Common myeloid progenitor, CD34-positive (primary cell): Measurements from ENCODE around the gene DCAF8.

Source experiments
- CTCF ChIA-PET: fragments of 350-600 bp; sonication (Branson Sonifier 250); formaldehyde crosslinking; loops from one replicate; lab custom pipeline; 2021; ENCODE audit warnings: antibody characterized with exemption; lab: Charles Lee
- POLR2A ChIA-PET: fragments of 350-600 bp; sonication (Branson Sonifier 250); formaldehyde crosslinking; loops from one replicate; lab custom pipeline; 2021; ENCODE audit warnings: antibody characterized with exemption; lab: Charles Lee
- DNase-seq, 3 donors: peaks; one replicate each; pipeline versions ENCODE4 v3.0.0 to v3.0.0-alpha.2; 2013
- H3K27ac ChIP-seq, 2 experiments: 1 replicate in 1 of 2; 2 replicates in 1 of 2; pipeline ENCODE4 v1.7.0; 2013; ENCODE audit warnings: inconsistent platforms in 2 of 2, low read length in 2 of 2, mild to moderate bottlenecking in 2 of 2, low read depth in 1 of 2, moderate library complexity in 1 of 2; ENCODE audit not compliant: severe bottlenecking in 2 of 2, insufficient read depth in 1 of 2, poor library complexity in 1 of 2
- H3K27me3 ChIP-seq, 5 experiments: replicated peaks in 2 of 5; 1 replicate in 3 of 5; 2 replicates in 2 of 5; pipeline versions ENCODE4 v1.6.1 to v1.7.0; 2013; ENCODE audit warnings: low read length in 4 of 5, mild to moderate bottlenecking in 2 of 5, moderate library complexity in 2 of 5, inconsistent platforms in 1 of 5; ENCODE audit not compliant: insufficient read depth in 5 of 5, control insufficient read depth in 4 of 5
- H3K36me3 ChIP-seq, 4 experiments: 1 replicate in 2 of 4; 2 replicates in 2 of 4; pipeline versions ENCODE4 v1.6.1 to v1.7.0; 2013; ENCODE audit warnings: low read length in 3 of 4, control low read depth in 1 of 4, mild to moderate bottlenecking in 1 of 4; ENCODE audit not compliant: control insufficient read depth in 4 of 4, insufficient read depth in 4 of 4
- H3K4me1 ChIP-seq, 4 experiments: 1 replicate in 3 of 4; 2 replicates in 1 of 4; pipeline versions ENCODE4 v1.6.1 to v1.7.1; 2013; ENCODE audit warnings: low read length in 3 of 4, mild to moderate bottlenecking in 3 of 4, control low read depth in 1 of 4, inconsistent platforms in 1 of 4, moderate library complexity in 1 of 4; ENCODE audit not compliant: control insufficient read depth in 4 of 4, insufficient read depth in 4 of 4; ENCODE audit errors: control extremely low read depth in 1 of 4
- H3K4me3 ChIP-seq, 7 experiments: 1 replicate in 4 of 7; 2 replicates in 3 of 7; pipeline versions ENCODE4 v1.5.1 to v1.7.0; 2013; ENCODE audit warnings: mild to moderate bottlenecking in 7 of 7, low read length in 6 of 7, moderate library complexity in 6 of 7, inconsistent platforms in 2 of 7, low read depth in 2 of 7, control low read depth in 1 of 7; ENCODE audit not compliant: insufficient read depth in 4 of 7, control insufficient read depth in 1 of 7; ENCODE audit errors: extremely low read depth in 1 of 7
- H3K9me3 ChIP-seq, 5 experiments: 1 replicate in 4 of 5; 2 replicates in 1 of 5; pipeline versions ENCODE4 v1.6.1 to v1.7.1; 2013; ENCODE audit warnings: low read length in 4 of 5, mild to moderate bottlenecking in 2 of 5, inconsistent platforms in 1 of 5, low read depth in 1 of 5, moderate library complexity in 1 of 5; ENCODE audit not compliant: control insufficient read depth in 4 of 5, insufficient read depth in 2 of 5; ENCODE audit errors: control extremely low read depth in 1 of 5
- WGBS: methylation state at CpG from one replicate; pipeline ENCODE4 v1.1.5; 2013; ENCODE audit not compliant: insufficient coverage; 5-methylcytosine and 5-hydroxymethylcytosine counted together

The DCAF8 gene

GRCh38 chr1:160210561-160210960 is 51.8 kb downstream of the DCAF8 start:
- H3K4me1 ChIP-seq: peaks cover 5 to 12% (median 11%) of the 10 kb centered on the region in 4 experiments
- H3K4me3 ChIP-seq: no peak overlapping the region
- no peak for DNase-seq
- ChIA-PET CTCF (interaction anchor here (0.8 to 13.9 kb wide), 7 partner anchors 8 to 84 kb away, joined by 3 to 95 read pairs (median 5); partner anchors contain the start of gene CASQ1), POLR2A (no interaction called here)
- H3K27ac ChIP-seq: peak overlapping the region in 1 of 2 experiments; percentile 2
- no peaks in the 10 kb centered on the region for H3K9me3 ChIP-seq
- WGBS: 100% methylated on average over 1 of the region's 5 CpGs
- H3K36me3 ChIP-seq: peaks cover 13 to 82% (median 50%) of the 10 kb centered on the region in 4 experiments
- H3K27me3 ChIP-seq: no peaks in the 10 kb centered on the region

GRCh38 chr1:160209321-160210046 is 52.9 kb downstream of the DCAF8 start:
- no peak overlapping the region for H3K4me3 ChIP-seq
- peaks cover 5 to 18% (median 17%) of the 10 kb centered on the region in 4 experiments for H3K4me1 ChIP-seq
- WGBS: 98% methylated on average over 5 of the region's 7 CpGs
- peaks cover 13 to 71% (median 41%) of the 10 kb centered on the region in 4 experiments for H3K36me3 ChIP-seq
- H3K27me3 ChIP-seq: no peaks in the 10 kb centered on the region
- no peak for DNase-seq
- H3K27ac ChIP-seq: no peak overlapping the region
- POLR2A ChIA-PET: no interaction called here
- CTCF ChIA-PET: interaction anchor here (0.7 to 13.9 kb wide), 5 partner anchors 10 to 43 kb away, joined by 3 to 95 read pairs (median 10); partner anchors contain the start of gene CASQ1
- H3K9me3 ChIP-seq: no peaks in the 10 kb centered on the region

GRCh38 chr1:160208557-160209320 is 53.6 kb downstream of the DCAF8 start:
- ChIA-PET CTCF (interaction anchor here (0.7 to 13.9 kb wide), 6 partner anchors 9 to 22 kb away, joined by 3 to 95 read pairs (median 6); partner anchors contain the start of gene CASQ1), POLR2A (no interaction called here)
- 86% methylated on average over 1 of the region's 6 CpGs for WGBS
- Histone ChIP-seq H3K4me1 (peaks cover 7 to 25% (median 23%) of the 10 kb centered on the region in 4 experiments), H3K27me3 (no peaks in the 10 kb centered on the region), H3K4me3 (no peak overlapping the region), H3K36me3 (peaks cover 12 to 64% (median 36%) of the 10 kb centered on the region in 4 experiments), H3K27ac (no peak overlapping the region), H3K9me3 (no peaks in the 10 kb centered on the region)
- DNase-seq: no peak

GRCh38 chr1:160207771-160208556 is 54.4 kb downstream of the DCAF8 start:
- Histone ChIP-seq H3K4me3 (no peak overlapping the region), H3K9me3 (no peaks in the 10 kb centered on the region), H3K27ac (no peak overlapping the region), H3K27me3 (no peaks in the 10 kb centered on the region), H3K36me3 (peaks cover 10 to 57% (median 29%) of the 10 kb centered on the region in 4 experiments), H3K4me1 (peaks cover 7 to 27% (median 24%) of the 10 kb centered on the region in 4 experiments)
- no peak for DNase-seq
- CTCF ChIA-PET: interaction anchor here (0.8 to 13.9 kb wide), 9 partner anchors 8 to 108 kb away, joined by 3 to 95 read pairs (median 3); partner anchors contain the start of gene CASQ1
- 88% methylated on average over 7 of the region's 9 CpGs for WGBS
- POLR2A ChIA-PET: no interaction called here

GRCh38 chr1:160207118-160207650 is 55.2 kb downstream of the DCAF8 start:
- no peaks in the 10 kb centered on the region for H3K9me3 ChIP-seq
- ChIA-PET CTCF (interaction anchor here (1.1 to 13.9 kb wide), 5 partner anchors 9 to 99 kb away, joined by 3 to 95 read pairs (median 7); partner anchors contain the start of gene CASQ1), POLR2A (no interaction called here)
- H3K27me3 ChIP-seq: no peaks in the 10 kb centered on the region
- no peak overlapping the region for H3K27ac ChIP-seq
- peaks cover 5 to 49% (median 22%) of the 10 kb centered on the region in 4 experiments for H3K36me3 ChIP-seq
- DNase-seq: no peak
- 100% methylated on average over 4 of the region's 4 CpGs for WGBS
- no peak overlapping the region for H3K4me3 ChIP-seq
- peaks cover 7 to 27% (median 24%) of the 10 kb centered on the region in 4 experiments for H3K4me1 ChIP-seq

GRCh38 chr1:160206421-160207117 is 55.8 kb downstream of the DCAF8 start:
- DNase-seq: peak in 2 of 3 donors; percentile 42
- Histone ChIP-seq H3K4me3 (peak overlapping the region in 4 of 7 experiments; percentile 85 to 93 (median 91)), H3K27me3 (no peaks in the 10 kb centered on the region), H3K36me3 (peaks cover 4 to 45% (median 18%) of the 10 kb centered on the region in 4 experiments), H3K27ac (no peak overlapping the region), H3K4me1 (peaks cover 7 to 27% (median 24%) of the 10 kb centered on the region in 4 experiments), H3K9me3 (no peaks in the 10 kb centered on the region)
- CTCF ChIA-PET: interaction anchor here (1.1 to 13.9 kb wide), 5 partner anchors 9 to 99 kb away, joined by 3 to 95 read pairs (median 7); partner anchors contain the start of gene CASQ1
- POLR2A ChIA-PET: no interaction called here
- 69% methylated on average over 6 of the region's 9 CpGs for WGBS
